Liver (tissue), 9 donors: Measurements from ENCODE around the gene TXNRD2. TPM values are rescaled to one million over a fixed set of nuclear protein-coding genes. Genes with fewer than 3 reads are reported as not detected.

Experiments used
- DNase-seq: peaks from one replicate; pipeline ENCODE4 v3.0.0-alpha.2; 2017; ENCODE audit warnings: low spot score
- H3K27ac ChIP-seq, 2 donors: one replicate each; pipeline ENCODE4 v1.7.0; 2013; ENCODE audit warnings: inconsistent platforms in 2 of 2, low read length in 2 of 2, control low read depth in 1 of 2, low read depth in 1 of 2, mild to moderate bottlenecking in 1 of 2
- H3K27me3 ChIP-seq, 4 donors: one replicate each; pipeline versions ENCODE4 v1.6.1 to v1.7.0; 2013; ENCODE audit warnings: low read length in 3 of 4, inconsistent platforms in 1 of 4, mild to moderate bottlenecking in 1 of 4, moderate library complexity in 1 of 4; ENCODE audit not compliant: control insufficient read depth in 4 of 4, insufficient read depth in 4 of 4
- H3K36me3 ChIP-seq, 4 donors: one replicate each; pipeline versions ENCODE4 v1.6.1 to v1.7.0; 2013; ENCODE audit warnings: low read length in 3 of 4, mild to moderate bottlenecking in 3 of 4, low read depth in 1 of 4, moderate library complexity in 1 of 4; ENCODE audit not compliant: control insufficient read depth in 4 of 4, insufficient read depth in 3 of 4
- H3K4me1 ChIP-seq, 4 donors: one replicate each; pipeline versions ENCODE4 v1.6.1 to v1.7.0; 2013; ENCODE audit warnings: low read length in 3 of 4, mild to moderate bottlenecking in 3 of 4, moderate library complexity in 1 of 4; ENCODE audit not compliant: control insufficient read depth in 4 of 4, insufficient read depth in 4 of 4
- H3K4me3 ChIP-seq, 3 donors: one replicate each; pipeline versions ENCODE4 v1.6.1 to v1.7.0; 2013; ENCODE audit warnings: low read length in 3 of 3, control low read depth in 1 of 3, low read depth in 1 of 3, mild to moderate bottlenecking in 1 of 3
- H3K9ac ChIP-seq, 2 donors: one replicate each; pipeline ENCODE4 v1.7.0; 2013; ENCODE audit warnings: low read length in 2 of 2, mild to moderate bottlenecking in 2 of 2, moderate library complexity in 2 of 2, control low read depth in 1 of 2, low read depth in 1 of 2
- H3K9me3 ChIP-seq, 4 donors: one replicate each; pipeline versions ENCODE4 v1.6.1 to v1.7.0; 2013; ENCODE audit warnings: low read length in 3 of 4; ENCODE audit not compliant: control insufficient read depth in 4 of 4
- GABPA ChIP-seq, 2 donors: IDR thresholded peaks in 1 of 2; conservative IDR thresholded peaks in 1 of 2; 2 replicates each; pipeline ENCODE4 v1.6.1; 2016; ENCODE audit warnings: antibody characterized with exemption in 2 of 2, mild to moderate bottlenecking in 1 of 2, moderate library complexity in 1 of 2
- HNF4A ChIP-seq, 2 donors: conservative IDR thresholded peaks; 2 replicates each; pipeline ENCODE4 v1.6.1; 2016; ENCODE audit warnings: antibody characterized with exemption in 2 of 2, mild to moderate bottlenecking in 2 of 2
- HNF4G ChIP-seq: IDR thresholded peaks from 2 replicates; pipeline ENCODE4 v1.6.1; 2016; ENCODE audit warnings: antibody characterized with exemption
- NR2F2 ChIP-seq: IDR thresholded peaks from 2 replicates; pipeline ENCODE4 v1.6.1; 2016; ENCODE audit warnings: antibody characterized with exemption
- RAD21 ChIP-seq, 2 donors: IDR thresholded peaks; 2 replicates each; pipeline ENCODE4 v1.6.1; 2016; ENCODE audit warnings: antibody characterized with exemption in 2 of 2, mild to moderate bottlenecking in 2 of 2
- REST ChIP-seq: IDR thresholded peaks from 2 replicates; pipeline ENCODE4 v1.6.1; 2016; ENCODE audit warnings: antibody characterized with exemption, mild to moderate bottlenecking
- RXRA ChIP-seq, 2 donors: IDR thresholded peaks; 2 replicates each; pipeline ENCODE4 v1.6.1; 2017 to 2018; ENCODE audit warnings: antibody characterized with exemption in 2 of 2, mild to moderate bottlenecking in 1 of 2
- SP1 ChIP-seq: IDR thresholded peaks from 2 replicates; pipeline ENCODE4 v1.6.1; 2018; ENCODE audit warnings: antibody characterized with exemption, mild to moderate bottlenecking
- TAF1 ChIP-seq: conservative IDR thresholded peaks from 2 replicates; pipeline ENCODE4 v1.6.1; 2016; ENCODE audit warnings: antibody characterized with exemption, mild to moderate bottlenecking
- YY1 ChIP-seq: IDR thresholded peaks from 2 replicates; pipeline ENCODE4 v1.6.1; 2016; ENCODE audit warnings: antibody characterized with exemption, mild to moderate bottlenecking
- WGBS: extraction: QIAGEN DNeasy Blood & Tissue Kit; methylation state at CpG from one replicate; pipeline ENCODE4 v1.1.7; 2013; 5-methylcytosine and 5-hydroxymethylcytosine counted together
- polyA plus RNA-seq, 2 donors: library from polyadenylated mRNA; stranded (reverse) in 1 of 2; unstranded in 1 of 2; fragments of 200-250 nt in 1 of 2; fragments of >200 nt in 1 of 2; fragmentation: Nextera tagmentation in 1 of 2; extraction: Ambion mirVana in 1 of 2; gene quantifications; one replicate each; pipeline versions ENCODE4 v1.2.1 to v1.2.3, GENCODE V29; 2013 to 2015
- total RNA-seq, 2 donors: library from RNA; depleted of rRNA; stranded (reverse); fragments of >200 nt; gene quantifications; one replicate each; pipeline ENCODE4 v1.2.3, GENCODE V29; 2014
- TF ChIP-seq, protein P1 (sequence below): fragments of 150-350 bp; IDR thresholded peaks from 2 replicates; pipeline ENCODE4 v1.5.1; 2017; ENCODE audit warnings: improper control_type of control experiment, low read depth, low read length; ENCODE audit not compliant: missing input control
- donor health status: healthy.
- donor health status: healthy.
- donor health status: healthy.
- donor health status: healthy.
- donor health status: healthy.

Gene TXNRD2
- total and polyA plus RNA-seq, 4 donors = 22.2 to 41.3 (median 33.6) TPM

GRCh38 chr22:19978748-19979147, 37.1 kb upstream of the TXNRD2 start:
- Histone ChIP-seq H3K9ac (no peak overlapping the region), H3K4me3 (no peak overlapping the region), H3K36me3 (peaks cover 0 to 35% (median 4%) of the 10 kb centered on the region in 4 donors), H3K27ac (no peak overlapping the region), H3K9me3 (no peaks in the 10 kb centered on the region), H3K4me1 (no peaks in the 10 kb centered on the region), H3K27me3 (no peaks in the 10 kb centered on the region)
- DNase-seq = no peak
- no peak for TF ChIP-seq NR2F2
- 94% methylated on average over 17 of the region's 17 CpGs for WGBS

GRCh38 chr22:19977296-19978243, 36.0 kb upstream of the TXNRD2 start:
- Histone ChIP-seq H3K36me3 (peaks cover 0 to 35% (median 4%) of the 10 kb centered on the region in 4 donors), H3K27ac (no peak overlapping the region), H3K4me3 (no peak overlapping the region), H3K27me3 (no peaks in the 10 kb centered on the region), H3K9me3 (no peaks in the 10 kb centered on the region), H3K9ac (no peak overlapping the region), H3K4me1 (peaks cover 0 to 2% (median 2%) of the 10 kb centered on the region in 4 donors)
- WGBS = 95% methylated on average over 32 of the region's 32 CpGs
- TF ChIP-seq HNF4G (no peak), GABPA (IDR thresholded peaks at IDR 0.05 in 1 of 2, conservative IDR thresholded peaks at IDR 0.05 in 1 of 2) (no peak), NR2F2 (no peak), RXRA (IDR thresholded peaks at IDR 0.05) (no peak), HNF4A (conservative IDR thresholded peaks at IDR 0.05) (no peak), YY1 (no peak)
- TF ChIP-seq, protein P1, sequence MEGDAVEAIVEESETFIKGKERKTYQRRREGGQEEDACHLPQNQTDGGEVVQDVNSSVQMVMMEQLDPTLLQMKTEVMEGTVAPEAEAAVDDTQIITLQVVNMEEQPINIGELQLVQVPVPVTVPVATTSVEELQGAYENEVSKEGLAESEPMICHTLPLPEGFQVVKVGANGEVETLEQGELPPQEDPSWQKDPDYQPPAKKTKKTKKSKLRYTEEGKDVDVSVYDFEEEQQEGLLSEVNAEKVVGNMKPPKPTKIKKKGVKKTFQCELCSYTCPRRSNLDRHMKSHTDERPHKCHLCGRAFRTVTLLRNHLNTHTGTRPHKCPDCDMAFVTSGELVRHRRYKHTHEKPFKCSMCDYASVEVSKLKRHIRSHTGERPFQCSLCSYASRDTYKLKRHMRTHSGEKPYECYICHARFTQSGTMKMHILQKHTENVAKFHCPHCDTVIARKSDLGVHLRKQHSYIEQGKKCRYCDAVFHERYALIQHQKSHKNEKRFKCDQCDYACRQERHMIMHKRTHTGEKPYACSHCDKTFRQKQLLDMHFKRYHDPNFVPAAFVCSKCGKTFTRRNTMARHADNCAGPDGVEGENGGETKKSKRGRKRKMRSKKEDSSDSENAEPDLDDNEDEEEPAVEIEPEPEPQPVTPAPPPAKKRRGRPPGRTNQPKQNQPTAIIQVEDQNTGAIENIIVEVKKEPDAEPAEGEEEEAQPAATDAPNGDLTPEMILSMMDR = no peak
- no peak for DNase-seq

DNA sequence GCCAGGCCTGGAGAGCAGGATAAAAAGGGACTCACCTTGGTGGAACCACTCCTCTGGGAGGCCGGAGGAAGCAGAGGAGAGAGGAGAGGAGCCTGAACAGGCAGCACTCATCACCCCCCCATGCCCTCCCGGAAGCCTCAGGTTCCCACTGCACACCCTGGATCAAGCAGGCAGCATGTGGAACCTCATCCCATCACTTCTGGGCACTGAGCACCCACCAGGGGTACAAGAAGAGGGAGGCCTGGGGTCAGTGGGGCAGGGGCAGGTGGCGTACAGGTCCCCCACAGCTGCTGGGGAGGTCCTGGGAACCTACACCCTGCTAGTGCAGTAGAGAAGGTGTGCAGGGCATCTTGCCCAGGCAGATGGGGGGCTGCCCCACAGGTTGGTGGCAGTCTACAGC, 35.1 kb upstream of the TXNRD2 start:
- no peaks in the 10 kb centered on the region for H3K9me3 ChIP-seq
- 95% methylated on average over 3 of the region's 3 CpGs for WGBS
- peaks cover 0 to 34% (median 4%) of the 10 kb centered on the region in 4 donors for H3K36me3 ChIP-seq
- H3K27ac ChIP-seq = no peak overlapping the region
- H3K4me1 ChIP-seq = peaks cover 6 to 11% (median 9%) of the 10 kb centered on the region in 4 donors
- H3K9ac ChIP-seq = no peak overlapping the region
- H3K4me3 ChIP-seq = no peak overlapping the region
- TF ChIP-seq SP1 = no peak
- TF ChIP-seq HNF4A (conservative IDR thresholded peaks at IDR 0.05) = no peak
- TF ChIP-seq RXRA (IDR thresholded peaks at IDR 0.05) = no peak
- no peak for TF ChIP-seq YY1
- no peak for TF ChIP-seq REST
- TF ChIP-seq GABPA (IDR thresholded peaks at IDR 0.05 in 1 of 2, conservative IDR thresholded peaks at IDR 0.05 in 1 of 2) = no peak
- TF ChIP-seq RAD21 (IDR thresholded peaks at IDR 0.05) = no peak
- no peak for TF ChIP-seq TAF1
- no peaks in the 10 kb centered on the region for H3K27me3 ChIP-seq
- no peak for DNase-seq
